Activated B cell treated with CpG ODN at 0.5 μM for 24 hours (primary cell): ENCODE data around the gene ZHX3. TPM values are rescaled to one million over a fixed set of nuclear protein-coding genes. Genes with fewer than 3 reads are reported as not detected.

Experiments
- ATAC-seq: fragments of 200-7000 bp; cut with Tn5 transposase; one replicate; pipeline ENCODE4 v1.10.0; 2021; ENCODE audit warnings: low read depth, mild to moderate bottlenecking, moderate library complexity
- CTCF ChIA-PET: fragments of 350-600 bp; sonication (Branson Sonifier 250); formaldehyde crosslinking; loops from one replicate; lab custom pipeline; 2021; ENCODE audit warnings: antibody characterized with exemption; lab: Charles Lee
- POLR2A ChIA-PET: fragments of 350-600 bp; sonication (Branson Sonifier 250); formaldehyde crosslinking; loops from one replicate; lab custom pipeline; 2021; ENCODE audit warnings: antibody characterized with exemption; lab: Charles Lee
- DNase-seq: peaks from one replicate; pipeline ENCODE4 v3.0.0; 2022
- H3K27ac Mint-ChIP-seq: one replicate; pipeline ENCODE4 v1.8.0; 2020; ENCODE audit warnings: mixed read lengths
- H3K27me3 Mint-ChIP-seq: one replicate; pipeline ENCODE4 v1.8.0; 2021; ENCODE audit warnings: mixed read lengths
- H3K36me3 Mint-ChIP-seq: one replicate; pipeline ENCODE4 v1.8.0; 2021; ENCODE audit warnings: low read depth, mixed read lengths
- H3K4me1 Mint-ChIP-seq: one replicate; pipeline ENCODE4 v1.8.0; 2021; ENCODE audit warnings: mixed read lengths
- H3K4me3 Mint-ChIP-seq: one replicate; pipeline ENCODE4 v1.8.0; 2020; ENCODE audit warnings: mild to moderate bottlenecking, mixed read lengths
- H3K9me3 Mint-ChIP-seq: one replicate; pipeline ENCODE4 v1.8.0; 2020; ENCODE audit warnings: mixed read lengths
- intact Hi-C: fragments of 100-400 bp; cut with micrococcal nuclease; formaldehyde crosslinking; loops from one replicate; pipeline ENCODE4 v1.15.1; 2024
- total RNA-seq: library from RNA; stranded (reverse); gene quantifications from 2 replicates; pipeline ENCODE4 v1.2.3, GENCODE V29; 2022
- TF ChIP-seq, protein P1 (sequence below): fragments of 200-600 bp; IDR thresholded peaks from one replicate; pipeline ENCODE4 v1.8.0; 2022; ENCODE audit warnings: antibody characterized with exemption, mild to moderate bottlenecking

The ZHX3 gene
- total RNA-seq, 1 donor from 2014 or later: 21.2 TPM

DNA sequence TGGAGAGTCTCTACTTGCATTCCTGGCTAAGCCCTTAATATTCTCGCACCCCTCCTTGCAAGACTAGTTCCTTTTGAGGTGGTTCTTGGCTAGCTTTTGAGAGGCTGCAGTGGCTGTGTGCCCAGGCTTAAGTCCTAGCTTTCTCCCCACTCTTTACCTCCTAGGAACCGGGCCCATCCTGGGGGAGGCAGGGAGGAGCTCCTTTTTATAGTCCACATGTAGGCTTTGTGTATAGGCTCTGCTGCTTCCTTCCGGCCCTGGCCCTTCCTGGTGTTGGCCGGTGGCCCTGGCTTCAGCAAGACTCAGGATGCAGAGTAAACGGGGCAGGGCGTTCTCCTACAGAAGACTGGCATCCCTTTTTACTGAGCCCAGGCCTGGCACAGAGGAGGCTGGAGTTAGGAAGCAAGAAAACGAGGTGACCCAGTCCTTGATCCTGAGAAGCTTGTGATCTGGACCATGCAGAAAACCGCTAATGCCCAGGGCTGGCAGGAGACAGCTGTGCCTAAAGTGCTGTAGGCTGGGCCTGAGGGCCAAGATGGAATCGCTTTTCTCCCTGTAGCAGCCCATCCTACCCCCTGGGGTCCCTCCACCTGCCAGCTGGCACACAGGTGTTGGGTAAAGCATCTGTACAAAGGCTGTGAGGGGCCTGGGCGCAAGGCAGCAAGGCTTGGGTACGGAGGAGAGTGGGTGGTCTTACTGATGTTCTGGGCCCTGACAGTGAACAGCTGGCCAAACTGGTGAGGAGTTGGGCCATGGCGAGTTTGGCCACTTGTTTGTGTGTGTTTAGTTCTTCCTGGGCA is 171.5 kb downstream of the ZHX3 start:
- Mint-ChIP-seq H3K27me3 (no peaks in the 10 kb centered on the region), H3K27ac (no peak overlapping the region), H3K36me3 (no peaks in the 10 kb centered on the region), H3K4me3 (no peak overlapping the region), H3K4me1 (peaks cover 74% of the 10 kb centered on the region), H3K9me3 (no peaks in the 10 kb centered on the region)
- TF ChIP-seq, protein P1, sequence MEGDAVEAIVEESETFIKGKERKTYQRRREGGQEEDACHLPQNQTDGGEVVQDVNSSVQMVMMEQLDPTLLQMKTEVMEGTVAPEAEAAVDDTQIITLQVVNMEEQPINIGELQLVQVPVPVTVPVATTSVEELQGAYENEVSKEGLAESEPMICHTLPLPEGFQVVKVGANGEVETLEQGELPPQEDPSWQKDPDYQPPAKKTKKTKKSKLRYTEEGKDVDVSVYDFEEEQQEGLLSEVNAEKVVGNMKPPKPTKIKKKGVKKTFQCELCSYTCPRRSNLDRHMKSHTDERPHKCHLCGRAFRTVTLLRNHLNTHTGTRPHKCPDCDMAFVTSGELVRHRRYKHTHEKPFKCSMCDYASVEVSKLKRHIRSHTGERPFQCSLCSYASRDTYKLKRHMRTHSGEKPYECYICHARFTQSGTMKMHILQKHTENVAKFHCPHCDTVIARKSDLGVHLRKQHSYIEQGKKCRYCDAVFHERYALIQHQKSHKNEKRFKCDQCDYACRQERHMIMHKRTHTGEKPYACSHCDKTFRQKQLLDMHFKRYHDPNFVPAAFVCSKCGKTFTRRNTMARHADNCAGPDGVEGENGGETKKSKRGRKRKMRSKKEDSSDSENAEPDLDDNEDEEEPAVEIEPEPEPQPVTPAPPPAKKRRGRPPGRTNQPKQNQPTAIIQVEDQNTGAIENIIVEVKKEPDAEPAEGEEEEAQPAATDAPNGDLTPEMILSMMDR: no peak
- ChIA-PET POLR2A (interaction anchor here (1.5 kb wide), 1 partner anchor 11 kb away, joined by 4 read pairs; no protein-coding TSS in a partner anchor), CTCF (interaction anchor here (0.7 to 1.5 kb wide), 3 partner anchors 10 to 27 kb away, joined by 3 to 6 read pairs (median 4); no protein-coding TSS in a partner anchor)
- ATAC-seq (no peak), DNase-seq (no peak)
- intact Hi-C loops: no loop called here

- no peak overlapping the region for H3K4me3 Mint-ChIP-seq
- no peaks in the 10 kb centered on the region for H3K36me3 Mint-ChIP-seq
- intact Hi-C loops: no loop called here
- no peaks in the 10 kb centered on the region for H3K27me3 Mint-ChIP-seq
- no peaks in the 10 kb centered on the region for H3K9me3 Mint-ChIP-seq
- CTCF ChIA-PET: interaction anchor here (0.7 kb wide), 1 partner anchor 10 kb away, joined by 4 read pairs; no protein-coding TSS in a partner anchor
- DNase-seq (no peak), ATAC-seq (no peak)
- H3K4me1 Mint-ChIP-seq: peaks cover 74% of the 10 kb centered on the region
- H3K27ac Mint-ChIP-seq: no peak overlapping the region
- TF ChIP-seq, protein P1: no peak
- POLR2A ChIA-PET: no interaction called here
Observed at GRCh38 chr20:41145317-41145716, 172.2 kb downstream of the ZHX3 start.

DNA sequence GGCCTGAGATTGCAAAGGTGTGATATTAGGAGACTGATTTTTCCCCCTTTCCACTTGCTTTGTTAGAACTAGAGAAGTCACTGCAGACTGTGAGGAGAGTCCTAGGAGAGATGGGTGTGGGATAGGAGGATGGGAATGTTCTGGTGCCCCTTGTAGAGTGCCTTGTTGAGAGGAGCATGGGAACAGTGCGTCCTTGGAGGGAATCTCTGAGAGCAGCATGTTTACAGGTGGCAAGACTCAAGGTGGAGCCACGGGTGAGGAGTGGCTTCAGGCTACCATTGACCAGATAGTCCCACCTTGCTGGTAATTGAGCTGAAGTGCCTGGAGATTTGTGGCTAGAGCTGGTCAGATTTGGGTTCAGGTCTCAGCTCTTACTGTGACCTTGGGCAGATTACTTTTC is 174.2 kb downstream of the ZHX3 start:
- Mint-ChIP-seq H3K36me3 (no peaks in the 10 kb centered on the region), H3K9me3 (no peaks in the 10 kb centered on the region), H3K27me3 (no peaks in the 10 kb centered on the region), H3K4me1 (peaks cover 85% of the 10 kb centered on the region), H3K4me3 (no peak overlapping the region), H3K27ac (peak overlapping the region; percentile 9)
- intact Hi-C loops: no loop called here
- CTCF ChIA-PET: interaction anchor here (1.2 to 3.6 kb wide), 4 partner anchors 9 to 196 kb away, joined by 3 to 14 read pairs (median 5); no protein-coding TSS in a partner anchor
- POLR2A ChIA-PET: no interaction called here
- DNase-seq (no peak), ATAC-seq (no peak)
- TF ChIP-seq, protein P1: no peak

DNA sequence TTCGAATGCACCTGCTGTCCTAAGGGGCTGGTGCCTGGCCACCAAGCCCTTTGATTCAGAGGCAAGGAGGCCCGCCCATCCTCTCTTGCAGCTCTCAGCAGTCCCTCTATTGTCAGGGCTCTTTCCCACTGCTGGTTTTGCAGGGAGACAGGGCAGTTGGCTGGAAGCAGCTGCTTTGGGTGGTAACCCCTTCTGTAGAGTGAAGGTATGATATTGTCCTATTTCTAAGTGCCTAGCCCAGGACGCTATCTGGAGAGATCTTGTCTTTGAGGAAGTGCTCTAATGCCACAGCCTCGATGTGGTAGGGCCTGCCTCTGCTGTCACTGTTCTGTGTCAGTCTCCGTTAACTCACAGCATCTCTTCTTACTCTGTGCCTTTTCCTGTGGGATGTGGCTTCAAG is 174.6 kb downstream of the ZHX3 start:
- intact Hi-C loops: no loop called here
- H3K4me3 Mint-ChIP-seq: no peak overlapping the region
- TF ChIP-seq, protein P1: no peak
- peaks cover 84% of the 10 kb centered on the region for H3K4me1 Mint-ChIP-seq
- no peaks in the 10 kb centered on the region for H3K9me3 Mint-ChIP-seq
- no peak for DNase-seq
- no peaks in the 10 kb centered on the region for H3K27me3 Mint-ChIP-seq
- H3K36me3 Mint-ChIP-seq: no peaks in the 10 kb centered on the region
- ATAC-seq: peak; percentile 25
- CTCF ChIA-PET: interaction anchor here (1.2 to 3.6 kb wide), 4 partner anchors 8 to 197 kb away, joined by 3 to 14 read pairs (median 5); no protein-coding TSS in a partner anchor
- POLR2A ChIA-PET: interaction anchor here (0.9 kb wide), 1 partner anchor 14 kb away, joined by 3 read pairs; no protein-coding TSS in a partner anchor
- peak overlapping the region; percentile 9 for H3K27ac Mint-ChIP-seq

DNA sequence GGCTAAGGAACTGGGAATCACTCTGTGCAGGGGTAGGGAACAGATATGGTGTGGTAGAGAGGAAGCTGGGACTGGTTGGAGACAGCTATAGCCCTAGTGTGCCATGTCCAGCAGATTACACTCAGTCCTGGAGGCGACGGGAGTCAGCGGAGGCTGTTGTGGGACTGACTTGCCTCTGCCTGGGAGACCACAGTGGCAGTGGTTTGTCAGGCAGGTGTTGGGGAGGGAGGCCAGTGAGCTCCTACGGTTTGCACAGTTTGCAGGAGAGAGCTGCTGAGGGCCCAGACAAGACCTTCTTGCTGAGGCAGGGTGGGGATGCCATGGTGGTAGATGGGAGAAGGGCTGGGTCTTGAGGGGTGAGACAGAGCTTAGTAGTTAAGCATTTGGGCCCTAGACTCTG is 175.3 kb downstream of the ZHX3 start:
- DNase-seq (no peak), ATAC-seq (no peak)
- no peaks in the 10 kb centered on the region for H3K9me3 Mint-ChIP-seq
- intact Hi-C loops: no loop called here
- CTCF ChIA-PET: interaction anchor here (3.6 kb wide), 1 partner anchor 31 kb away, joined by 14 read pairs; no protein-coding TSS in a partner anchor
- H3K27ac Mint-ChIP-seq: no peak overlapping the region
- no peaks in the 10 kb centered on the region for H3K27me3 Mint-ChIP-seq
- no peak overlapping the region for H3K4me3 Mint-ChIP-seq
- no peaks in the 10 kb centered on the region for H3K36me3 Mint-ChIP-seq
- TF ChIP-seq, protein P1: no peak
- POLR2A ChIA-PET: interaction anchor here (0.9 to 1.7 kb wide), 2 partner anchors 10 to 15 kb away, joined by 3 read pairs; no protein-coding TSS in a partner anchor
- H3K4me1 Mint-ChIP-seq: peaks cover 81% of the 10 kb centered on the region
